ENCODE measurements around the gene FAM171A1.

GRCh38 chr10:15222511-15222910 is 148.6 kb downstream of the FAM171A1 start:
- TF ChIP-seq EZH2 (IDR thresholded peaks at IDR 0.05; ENCODE audit: low read length, missing control alignments) (no peak), CTCF (conservative IDR thresholded peaks at IDR 0.05 in 1 of 2, IDR thresholded peaks at IDR 0.05 in 1 of 2; ENCODE audit: low read depth in 1 of 2, low read length in 2 of 2) (no peak)

Data from fibroblast of lung (primary cell).